IMR-90 (cell line): ENCODE data around the gene MET. TPM values are rescaled to one million over a fixed set of nuclear protein-coding genes. Genes with fewer than 3 reads are reported as not detected.

Experiments
- ATAC-seq: fragments of 200-7000 bp; cut with Tn5 transposase; 2 replicates; pipeline ENCODE4 v1.9.1; 2020; ENCODE audit warnings: low read depth, mild to moderate bottlenecking, moderate library complexity
- BruUV-seq: library from RNA; stranded (reverse); fragments of 400-500 nt; replicated peaks from 2 replicates; lab custom pipeline; 2021; lab: Mats Ljungman, UMichigan
- CTCF ChIA-PET: fragments of 300-600 bp; formaldehyde crosslinking; extraction: SDS; loops from one replicate; lab custom pipeline; 2021; ENCODE audit warnings: antibody characterized with exemption; lab: Yijun Ruan, JAX
- POLR2A ChIA-PET: fragments of 300-600 bp; sonication (Branson Sonifier 250); formaldehyde crosslinking; loops from one replicate; lab custom pipeline; 2022; ENCODE audit warnings: antibody characterized with exemption; ENCODE audit not compliant: unreplicated experiment; lab: Charles Lee
- DNase-seq: peaks from one replicate; pipeline ENCODE4 v3.0.0; 2013
- H2AFZ ChIP-seq: replicated peaks from 2 replicates; pipeline ENCODE3; 2013; ENCODE audit warnings: low read length, mild to moderate bottlenecking; ENCODE audit not compliant: poor library complexity
- H2AK5ac ChIP-seq: 2 replicates; pipeline ENCODE4 v1.6.1; 2013; ENCODE audit warnings: low read depth, low read length, inconsistent platforms
- H2AK9ac ChIP-seq: replicated peaks from 2 replicates; pipeline ENCODE3; 2013; ENCODE audit warnings: mild to moderate bottlenecking, low read depth, low read length, moderate library complexity; ENCODE audit not compliant: poor library complexity
- H2BK120ac ChIP-seq: 2 replicates; pipeline ENCODE4 v1.6.1; 2013; ENCODE audit warnings: low read depth, low read length, inconsistent platforms
- H2BK15ac ChIP-seq: 3 replicates; pipeline ENCODE4 v1.6.1; 2013; ENCODE audit warnings: low read depth, low read length, inconsistent platforms
- H2BK20ac ChIP-seq: 2 replicates; pipeline ENCODE4 v1.6.1; 2013; ENCODE audit warnings: low read depth, mild to moderate bottlenecking, inconsistent platforms, low read length, moderate library complexity
- H2BK5ac ChIP-seq: 2 replicates; pipeline ENCODE4 v1.6.1; 2013; ENCODE audit warnings: mild to moderate bottlenecking, low read depth, low read length, inconsistent platforms; ENCODE audit not compliant: poor library complexity, severe bottlenecking
- H3K14ac ChIP-seq: replicated peaks from 2 replicates; pipeline ENCODE4 v1.6.1; 2013; ENCODE audit warnings: low read depth, low read length, inconsistent platforms
- H3K18ac ChIP-seq: 2 replicates; pipeline ENCODE4 v1.6.1; 2013; ENCODE audit warnings: low read depth, low read length, control low read depth
- H3K23ac ChIP-seq: 2 replicates; pipeline ENCODE4 v1.6.1; 2013; ENCODE audit warnings: low read depth, low read length, inconsistent platforms
- H3K27ac ChIP-seq: 2 replicates; pipeline ENCODE4 v1.5.1; 2013; ENCODE audit warnings: mild to moderate bottlenecking, control low read depth, low read length; ENCODE audit not compliant: insufficient read depth
- H3K27me3 ChIP-seq: 2 replicates; pipeline ENCODE4 v1.6.1; 2013; ENCODE audit warnings: low read length; ENCODE audit not compliant: control insufficient read depth, insufficient read depth
- H3K36me3 ChIP-seq: 2 replicates; pipeline ENCODE4 v1.6.1; 2013; ENCODE audit warnings: low read length, mixed read lengths; ENCODE audit not compliant: control insufficient read depth, insufficient read depth
- H3K4ac ChIP-seq: 2 replicates; pipeline ENCODE4 v1.6.1; 2013; ENCODE audit warnings: low read depth, low read length, inconsistent platforms
- H3K4me1 ChIP-seq: 2 replicates; pipeline ENCODE4 v1.6.1; 2013; ENCODE audit warnings: low read length, mixed read lengths; ENCODE audit not compliant: control insufficient read depth, insufficient read depth
- H3K4me2 ChIP-seq: 2 replicates; pipeline ENCODE4 v1.6.1; 2013; ENCODE audit warnings: low read depth, mild to moderate bottlenecking, control low read depth, low read length, moderate library complexity
- H3K4me3 ChIP-seq: 2 replicates; pipeline ENCODE4 v1.5.1; 2013; ENCODE audit warnings: low read depth, mild to moderate bottlenecking, control low read depth, low read length, moderate library complexity; ENCODE audit not compliant: insufficient read depth
- H3K56ac ChIP-seq: 2 replicates; pipeline ENCODE4 v1.6.1; 2013; ENCODE audit warnings: low read length, inconsistent platforms; ENCODE audit not compliant: insufficient read depth; ENCODE audit errors: extremely low read depth
- H3K79me1 ChIP-seq, 2 experiments: 2 replicates each; pipeline ENCODE4 v1.6.1; 2013; ENCODE audit warnings: low read length in 2 of 2, inconsistent platforms in 1 of 2, low read depth in 1 of 2
- H3K9ac ChIP-seq: 2 replicates; pipeline ENCODE4 v1.6.1; 2013; ENCODE audit warnings: low read depth, low read length, control low read depth
- H3K9me1 ChIP-seq: 2 replicates; pipeline ENCODE4 v1.6.1; 2013; ENCODE audit warnings: low read length, inconsistent platforms; ENCODE audit not compliant: insufficient read depth
- H3K9me3 ChIP-seq: 2 replicates; pipeline ENCODE4 v1.6.1; 2013; ENCODE audit warnings: low read length; ENCODE audit not compliant: control insufficient read depth, insufficient read depth
- H4K20me1 ChIP-seq: 2 replicates; pipeline ENCODE4 v1.6.1; 2013; ENCODE audit warnings: low read length, inconsistent platforms; ENCODE audit not compliant: insufficient read depth
- H4K5ac ChIP-seq: 2 replicates; pipeline ENCODE4 v1.6.1; 2013; ENCODE audit warnings: mild to moderate bottlenecking, low read depth, low read length, control low read depth
- H4K8ac ChIP-seq, 2 experiments: 2 replicates each; pipeline ENCODE4 v1.6.1; 2013; ENCODE audit warnings: low read depth in 2 of 2, low read length in 2 of 2, control low read depth in 1 of 2, inconsistent platforms in 1 of 2
- H4K91ac ChIP-seq: 2 replicates; pipeline ENCODE4 v1.6.1; 2013; ENCODE audit warnings: low read depth, low read length, inconsistent platforms; ENCODE audit not compliant: insufficient read depth
- BHLHE40 ChIP-seq: fragments of 150-350 bp; IDR thresholded peaks from 2 replicates; pipeline ENCODE4 v1.6.1; 2016; ENCODE audit warnings: mild to moderate bottlenecking, low read depth, low read length
- CHD1 ChIP-seq: IDR thresholded peaks from 2 replicates; pipeline ENCODE4 v1.6.1; 2012; ENCODE audit warnings: low read depth, low read length, improper control_type of control experiment
- FOS ChIP-seq: fragments of 150-350 bp; IDR thresholded peaks from 2 replicates; pipeline ENCODE4 v1.6.1; 2016; ENCODE audit warnings: low read depth, low read length
- MAZ ChIP-seq: IDR thresholded peaks from 2 replicates; pipeline ENCODE4 v1.6.1; 2012; ENCODE audit warnings: low read depth, mild to moderate bottlenecking, low read length, improper control_type of control experiment, moderate library complexity, borderline replicate concordance
- NFE2L2 ChIP-seq: fragments of 150-350 bp; IDR thresholded peaks from 2 replicates; pipeline ENCODE4 v1.6.1; 2016; ENCODE audit warnings: low read depth, mild to moderate bottlenecking, low read length
- POLR2A ChIP-seq: IDR thresholded peaks from 2 replicates; pipeline ENCODE4 v1.6.1; 2012; ENCODE audit warnings: mild to moderate bottlenecking, low read depth, low read length
- RAD21 ChIP-seq: IDR thresholded peaks from 2 replicates; pipeline ENCODE4 v1.6.1; 2012; ENCODE audit warnings: low read length, improper control_type of control experiment
- RCOR1 ChIP-seq: IDR thresholded peaks from 2 replicates; pipeline ENCODE4 v1.6.1; 2012; ENCODE audit warnings: mild to moderate bottlenecking, low read length, improper control_type of control experiment; ENCODE audit not compliant: insufficient replicate concordance
- RFX5 ChIP-seq: IDR thresholded peaks from 2 replicates; pipeline ENCODE4 v1.8.0; 2012; ENCODE audit warnings: low read depth, mild to moderate bottlenecking, low read length, moderate library complexity
- SMC3 ChIP-seq: fragments of 150-350 bp; IDR thresholded peaks from 2 replicates; pipeline ENCODE4 v1.6.1; 2016; ENCODE audit warnings: low read depth, mild to moderate bottlenecking, antibody characterized with exemption, low read length, moderate library complexity
- WGBS, 2 experiments: methylation state at CpG; one replicate each; pipeline versions ENCODE4 v1.1.5 to v1.1.7; 2013; ENCODE audit warnings: missing lambda C conversion rate in 2 of 2; ENCODE audit not compliant: insufficient read length in 1 of 2; ENCODE audit errors: extremely low coverage in 2 of 2; 5-methylcytosine and 5-hydroxymethylcytosine counted together
- dilution Hi-C: fragments of 300-500 bp; cut with HindIII; formaldehyde crosslinking; loops from one replicate; pipeline ENCODE4 v1.14.3; 2018; ENCODE audit warnings: low sequenced_read_pairs; ENCODE audit not compliant: unreplicated experiment
- in situ Hi-C: fragments of 300-500 bp; cut with MboI; formaldehyde crosslinking; loops from 3 replicates; pipeline ENCODE4 v1.14.3; 2019; ENCODE audit warnings: low sequenced_read_pairs, inconsistent platforms, mixed read lengths
- intact Hi-C: fragments of 100-400 bp; cut with micrococcal nuclease; formaldehyde crosslinking; loops from 2 replicates; pipeline ENCODE4 v1.10.0; 2022
- polyA plus RNA-seq, 3 experiments: library from polyadenylated mRNA; depleted of rRNA; stranded (reverse); fragments of >200 nt; gene quantifications; 2 replicates each; pipeline ENCODE4 v1.2.3, GENCODE V29; 2012; ENCODE audit warnings: low replicate concordance in 1 of 3
- total RNA-seq: library from RNA; depleted of rRNA; stranded (reverse); fragments of >200 nt; gene quantifications from 2 replicates; pipeline ENCODE4 v1.2.3, GENCODE V29; 2012
- TF ChIP-seq, protein P1 (sequence below): fragments of 150-350 bp; IDR thresholded peaks from 2 replicates; pipeline ENCODE4 v1.6.1; 2016; ENCODE audit warnings: low read depth, mild to moderate bottlenecking, low read length, moderate library complexity, borderline replicate concordance
- TF ChIP-seq, protein P2 (sequence below): conservative IDR thresholded peaks from 2 replicates; pipeline ENCODE4 v1.5.1; 2012; ENCODE audit warnings: mild to moderate bottlenecking, low read depth, low read length, improper control_type of control experiment
- TF ChIP-seq, protein P3 (sequence below): fragments of 150-350 bp; IDR thresholded peaks from 2 replicates; pipeline ENCODE4 v1.6.1; 2017; ENCODE audit warnings: mild to moderate bottlenecking, antibody characterized with exemption, low read length, low read depth

MET gene
- total and polyA plus RNA-seq, 2 of the 4 experiments (the other 2 are of a cell fraction), result 15.0 to 84.6 TPM

DNA sequence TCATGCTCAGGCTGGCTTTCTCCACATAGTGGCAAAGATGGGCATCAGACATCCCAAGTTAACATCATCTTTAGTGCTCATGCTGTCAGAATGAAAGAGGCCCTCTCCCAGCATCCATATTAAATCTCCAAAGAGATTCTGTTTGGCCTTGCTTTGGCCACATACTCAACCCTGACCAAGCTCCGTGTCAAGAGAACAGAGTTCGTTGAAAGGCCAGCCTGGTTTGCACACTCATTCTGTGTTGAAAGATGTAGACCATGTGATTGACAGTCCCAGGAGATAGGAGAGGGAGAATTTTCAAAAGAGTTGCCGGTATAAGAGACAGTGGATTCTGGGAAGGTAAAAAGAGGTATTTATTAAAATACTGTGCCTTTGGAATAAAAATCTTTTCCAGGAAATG, 19.7 kb downstream of the MET start:
- ChIA-PET CTCF (no interaction called here), POLR2A (no interaction called here)
- Histone ChIP-seq H4K5ac (peak overlapping the region; percentile 24; the same call in 1 of the 2 replicates), H2BK20ac (peak overlapping the region; percentile 87; the same call in 1 of the 2 replicates), H2AFZ (no peak overlapping the region), H3K9me3 (no peaks in the 10 kb centered on the region), H4K20me1 (no peaks in the 10 kb centered on the region), H2AK5ac (peak overlapping the region; percentile 86), H3K9me1 (peaks cover 3% of the 10 kb centered on the region; the same call in 1 of the 2 replicates), H3K27me3 (no peaks in the 10 kb centered on the region), H3K56ac (no peak overlapping the region; the same call in 1 of the 2 replicates), H4K8ac (peak overlapping the region in 1 of 2 experiments; percentile 78; a peak in 2 of 4 replicates), H3K14ac (peak overlapping the region; percentile 83), H3K4me2 (no peak overlapping the region), H2BK120ac (peak overlapping the region; percentile 75), H2BK15ac (peak overlapping the region; percentile 88), H4K91ac (peak overlapping the region; percentile 70), H3K9ac (no peak overlapping the region), H3K18ac (peak overlapping the region; percentile 13; the same call in 1 of the 2 replicates), H3K79me1 (peaks cover 35 to 38% of the 10 kb centered on the region in 2 experiments), H3K4ac (peak overlapping the region; percentile 63), H3K4me1 (peaks cover 15% of the 10 kb centered on the region), H2AK9ac (peak overlapping the region; percentile 20), H3K36me3 (no peaks in the 10 kb centered on the region; the same call in 1 of the 2 replicates), H3K23ac (peak overlapping the region; percentile 28; the same call in 1 of the 2 replicates), H3K4me3 (no peak overlapping the region), H3K27ac (no peak overlapping the region; the same call in 1 of the 2 replicates), H2BK5ac (peak overlapping the region; percentile 51)
- no TSS peak for BruUV-seq
- whole genome bisulfite sequencing, 2 experiments, result 80% methylated on average over 1 of the region's 3 CpGs; no CpG with 5 or more reads in 1 of the 2 experiments
- in situ Hi-C loops, result no loop called here
- ATAC-seq (no peak), DNase-seq (no peak)
- TF ChIP-seq SMC3, result no peak
- TF ChIP-seq MAZ, result no peak
- TF ChIP-seq POLR2A, result no peak
- TF ChIP-seq, protein P1, sequence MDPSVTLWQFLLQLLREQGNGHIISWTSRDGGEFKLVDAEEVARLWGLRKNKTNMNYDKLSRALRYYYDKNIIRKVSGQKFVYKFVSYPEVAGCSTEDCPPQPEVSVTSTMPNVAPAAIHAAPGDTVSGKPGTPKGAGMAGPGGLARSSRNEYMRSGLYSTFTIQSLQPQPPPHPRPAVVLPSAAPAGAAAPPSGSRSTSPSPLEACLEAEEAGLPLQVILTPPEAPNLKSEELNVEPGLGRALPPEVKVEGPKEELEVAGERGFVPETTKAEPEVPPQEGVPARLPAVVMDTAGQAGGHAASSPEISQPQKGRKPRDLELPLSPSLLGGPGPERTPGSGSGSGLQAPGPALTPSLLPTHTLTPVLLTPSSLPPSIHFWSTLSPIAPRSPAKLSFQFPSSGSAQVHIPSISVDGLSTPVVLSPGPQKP, result no peak
- TF ChIP-seq CHD1, result no peak
- TF ChIP-seq RCOR1, result no peak
- TF ChIP-seq, protein P2, sequence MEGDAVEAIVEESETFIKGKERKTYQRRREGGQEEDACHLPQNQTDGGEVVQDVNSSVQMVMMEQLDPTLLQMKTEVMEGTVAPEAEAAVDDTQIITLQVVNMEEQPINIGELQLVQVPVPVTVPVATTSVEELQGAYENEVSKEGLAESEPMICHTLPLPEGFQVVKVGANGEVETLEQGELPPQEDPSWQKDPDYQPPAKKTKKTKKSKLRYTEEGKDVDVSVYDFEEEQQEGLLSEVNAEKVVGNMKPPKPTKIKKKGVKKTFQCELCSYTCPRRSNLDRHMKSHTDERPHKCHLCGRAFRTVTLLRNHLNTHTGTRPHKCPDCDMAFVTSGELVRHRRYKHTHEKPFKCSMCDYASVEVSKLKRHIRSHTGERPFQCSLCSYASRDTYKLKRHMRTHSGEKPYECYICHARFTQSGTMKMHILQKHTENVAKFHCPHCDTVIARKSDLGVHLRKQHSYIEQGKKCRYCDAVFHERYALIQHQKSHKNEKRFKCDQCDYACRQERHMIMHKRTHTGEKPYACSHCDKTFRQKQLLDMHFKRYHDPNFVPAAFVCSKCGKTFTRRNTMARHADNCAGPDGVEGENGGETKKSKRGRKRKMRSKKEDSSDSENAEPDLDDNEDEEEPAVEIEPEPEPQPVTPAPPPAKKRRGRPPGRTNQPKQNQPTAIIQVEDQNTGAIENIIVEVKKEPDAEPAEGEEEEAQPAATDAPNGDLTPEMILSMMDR, result no peak
- no peak for TF ChIP-seq RAD21
- TF ChIP-seq RFX5, result no peak
- TF ChIP-seq, protein P3, sequence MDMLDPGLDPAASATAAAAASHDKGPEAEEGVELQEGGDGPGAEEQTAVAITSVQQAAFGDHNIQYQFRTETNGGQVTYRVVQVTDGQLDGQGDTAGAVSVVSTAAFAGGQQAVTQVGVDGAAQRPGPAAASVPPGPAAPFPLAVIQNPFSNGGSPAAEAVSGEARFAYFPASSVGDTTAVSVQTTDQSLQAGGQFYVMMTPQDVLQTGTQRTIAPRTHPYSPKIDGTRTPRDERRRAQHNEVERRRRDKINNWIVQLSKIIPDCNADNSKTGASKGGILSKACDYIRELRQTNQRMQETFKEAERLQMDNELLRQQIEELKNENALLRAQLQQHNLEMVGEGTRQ, result no peak
- no peak for TF ChIP-seq FOS
- no peak for TF ChIP-seq BHLHE40
- no peak for TF ChIP-seq NFE2L2
- dilution Hi-C loops, result no loop called here
- intact Hi-C loops, result loop anchor here (5.0 kb wide), 1 partner anchor 96 kb away; no protein-coding TSS in a partner anchor
